Spleen (tissue), 11 donors: ENCODE results near the gene CASQ1. TPM values are rescaled to one million over a fixed set of nuclear protein-coding genes. Genes with fewer than 3 reads are reported as not detected.

Experiments
- DNase-seq: peaks from one replicate; pipeline ENCODE4 v3.0.0-alpha.2; 2020
- H3K27ac ChIP-seq, 8 donors: fragments of 200-600 bp; sonication (generic) in 7 of 8; 1 replicate in 4 of 8; 2 replicates in 4 of 8; pipeline versions ENCODE4 v1.5.0 to v1.8.0; 2016 to 2021; ENCODE audit warnings: inconsistent platforms in 4 of 8, mild to moderate bottlenecking in 4 of 8, moderate library complexity in 1 of 8
- H3K27me3 ChIP-seq, 7 donors: fragments of 200-600 bp; sonication (generic) in 6 of 7; replicated peaks in 1 of 7; 1 replicate in 4 of 7; 2 replicates in 3 of 7; pipeline versions ENCODE4 v1.5.0 to v1.8.0; 2016 to 2021; ENCODE audit warnings: inconsistent platforms in 3 of 7, mild to moderate bottlenecking in 1 of 7
- H3K36me3 ChIP-seq, 6 donors: fragments of 200-600 bp; sonication (generic) in 5 of 6; 1 replicate in 4 of 6; 2 replicates in 2 of 6; pipeline versions ENCODE4 v1.5.0 to v1.8.0; 2016 to 2021; ENCODE audit warnings: inconsistent platforms in 2 of 6
- H3K4me1 ChIP-seq, 6 donors: fragments of 200-600 bp; sonication (generic) in 5 of 6; 1 replicate in 3 of 6; 2 replicates in 3 of 6; pipeline versions ENCODE4 v1.5.0 to v1.8.0; 2016 to 2021; ENCODE audit warnings: inconsistent platforms in 3 of 6
- H3K4me3 ChIP-seq, 8 donors: fragments of 200-600 bp; sonication (generic) in 7 of 8; 1 replicate in 4 of 8; 2 replicates in 4 of 8; pipeline versions ENCODE4 v1.5.0 to v1.8.0; 2016 to 2021; ENCODE audit warnings: inconsistent platforms in 4 of 8, mild to moderate bottlenecking in 4 of 8, moderate library complexity in 2 of 8
- H3K9me3 ChIP-seq, 8 donors: fragments of 200-600 bp; sonication (generic) in 7 of 8; 1 replicate in 4 of 8; 2 replicates in 4 of 8; pipeline versions ENCODE4 v1.5.0 to v1.8.0; 2016 to 2021; ENCODE audit warnings: inconsistent platforms in 4 of 8
- POLR2A ChIP-seq, 3 donors: fragments of 450-650 bp; IDR thresholded peaks; one replicate each; pipeline ENCODE4 v1.5.1; 2017; ENCODE audit warnings: antibody characterized with exemption in 3 of 3, mild to moderate bottlenecking in 1 of 3
- POLR2AphosphoS5 ChIP-seq, 3 donors: sonication (generic); formaldehyde crosslinking; IDR thresholded peaks; one replicate each; pipeline ENCODE4 v1.5.1; 2017; ENCODE audit warnings: antibody characterized with exemption in 3 of 3
- WGBS, 5 donors: extraction: QIAGEN DNeasy Blood & Tissue Kit in 3 of 5; methylation state at CpG; one replicate each; pipeline versions ENCODE4 v1.1.5 to v1.1.7; 2013 to 2018; 5-methylcytosine and 5-hydroxymethylcytosine counted together
- intact Hi-C: fragments of 100-400 bp; cut with DNase I; formaldehyde crosslinking; loops from one replicate; pipeline ENCODE4 v1.15.0; 2023; ENCODE audit warnings: low total_unique reads
- polyA plus RNA-seq, 3 donors: library from polyadenylated mRNA; stranded (reverse); fragments of 200-250 nt; gene quantifications; one replicate each; pipeline ENCODE4 v1.2.1, GENCODE V29; 2013
- total RNA-seq, 7 donors: library from RNA; depleted of rRNA in 3 of 7; stranded (reverse); fragments of >200 nt in 3 of 7; fragmentation: NEBNext Ultra II Directional in 4 of 7; extraction: Animal tissue kit (Norgen Biotek cat#: 25700) in 4 of 7; gene quantifications; one replicate each; pipeline versions ENCODE4 v1.1.0 to v1.2.1, GENCODE V29; 2016 to 2021
- TF ChIP-seq, protein P1 (sequence below), 11 experiments: fragments of 200-600 bp in 7 of 11; fragments of 450-650 bp in 4 of 11; sonication (generic) in 4 of 11; IDR thresholded peaks in 8 of 11; conservative IDR thresholded peaks in 3 of 11; 1 replicate in 7 of 11; 2 replicates in 4 of 11; pipeline versions ENCODE4 v1.4.0 to v1.8.0; 2016 to 2021; ENCODE audit warnings: antibody characterized with exemption in 11 of 11, inconsistent platforms in 4 of 11, mild to moderate bottlenecking in 1 of 11
- donor health status: healthy with polysubstance abuse.
- donor health status: DM: no; HTN: no; CAD: no; lungs with moderate emphysema.
- donor health status: DM: no; HTN: no; CAD: no.
- donor health status: Bipolar disorder and iron deficiency.
- donor health status: healthy.
- donor health status: DM: no; HTN: no; CAD: no.
- donor health status: DM: yes; HTN: yes; CAD: no.

Gene CASQ1
- total and polyA plus RNA-seq, 10 donors = 0.37 to 1.5 (median 0.92) TPM; not detected in 3

DNA sequence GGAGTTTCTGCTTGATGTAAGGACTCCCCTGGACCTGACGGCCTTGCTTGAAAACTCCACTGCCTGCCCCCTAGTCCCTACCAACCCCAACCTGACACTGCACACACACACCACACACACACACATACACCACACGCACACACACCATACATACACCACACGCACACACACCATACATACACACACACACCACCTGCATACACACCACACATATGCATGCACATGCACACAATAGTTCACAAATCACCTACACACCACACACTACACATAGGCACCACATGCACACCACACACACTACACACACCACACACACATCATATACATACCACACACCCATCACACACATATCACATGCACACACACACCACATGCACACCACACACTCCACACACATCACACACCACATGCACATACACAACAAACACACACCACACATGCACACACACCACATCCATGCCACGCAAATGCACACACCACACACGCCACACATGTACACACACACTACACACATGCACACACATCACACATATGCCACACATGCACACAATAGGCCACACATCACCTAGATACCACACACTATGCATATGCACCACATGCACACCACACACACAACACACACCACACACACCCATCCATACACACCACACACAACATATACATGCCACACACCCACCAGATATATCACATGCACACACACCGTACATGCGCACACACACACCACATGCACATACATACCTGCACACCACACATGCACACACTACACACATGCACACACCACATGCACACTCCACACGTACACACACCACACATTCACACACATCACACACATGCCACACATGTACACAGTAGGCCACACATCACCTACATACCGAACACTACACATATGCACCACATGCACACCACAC is 3.7 kb downstream of the CASQ1 start:
- DNase-seq = no peak
- TF ChIP-seq, protein P1, sequence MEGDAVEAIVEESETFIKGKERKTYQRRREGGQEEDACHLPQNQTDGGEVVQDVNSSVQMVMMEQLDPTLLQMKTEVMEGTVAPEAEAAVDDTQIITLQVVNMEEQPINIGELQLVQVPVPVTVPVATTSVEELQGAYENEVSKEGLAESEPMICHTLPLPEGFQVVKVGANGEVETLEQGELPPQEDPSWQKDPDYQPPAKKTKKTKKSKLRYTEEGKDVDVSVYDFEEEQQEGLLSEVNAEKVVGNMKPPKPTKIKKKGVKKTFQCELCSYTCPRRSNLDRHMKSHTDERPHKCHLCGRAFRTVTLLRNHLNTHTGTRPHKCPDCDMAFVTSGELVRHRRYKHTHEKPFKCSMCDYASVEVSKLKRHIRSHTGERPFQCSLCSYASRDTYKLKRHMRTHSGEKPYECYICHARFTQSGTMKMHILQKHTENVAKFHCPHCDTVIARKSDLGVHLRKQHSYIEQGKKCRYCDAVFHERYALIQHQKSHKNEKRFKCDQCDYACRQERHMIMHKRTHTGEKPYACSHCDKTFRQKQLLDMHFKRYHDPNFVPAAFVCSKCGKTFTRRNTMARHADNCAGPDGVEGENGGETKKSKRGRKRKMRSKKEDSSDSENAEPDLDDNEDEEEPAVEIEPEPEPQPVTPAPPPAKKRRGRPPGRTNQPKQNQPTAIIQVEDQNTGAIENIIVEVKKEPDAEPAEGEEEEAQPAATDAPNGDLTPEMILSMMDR (IDR thresholded peaks at IDR 0.05 in 8 of 11, conservative IDR thresholded peaks at IDR 0.05 in 3 of 11) = no peak
- TF ChIP-seq POLR2AphosphoS5 (IDR thresholded peaks at IDR 0.05) = no peak
- no peak for TF ChIP-seq POLR2A (IDR thresholded peaks at IDR 0.05)
- Histone ChIP-seq H3K36me3 (no peaks in the 10 kb centered on the region), H3K27ac (no peak overlapping the region), H3K4me3 (no peak overlapping the region), H3K27me3 (no peaks in the 10 kb centered on the region), H3K4me1 (peaks cover 0 to 21% (median 12%) of the 10 kb centered on the region in 6 donors), H3K9me3 (no peaks in the 10 kb centered on the region)
- WGBS, 5 donors = 83 to 95% (median 88%) methylated on average over 9 of the region's 9 CpGs
- intact Hi-C loops = loop anchor here (5.0 kb wide), 2 partner anchors 98 to 183 kb away; no protein-coding TSS in a partner anchor

DNA sequence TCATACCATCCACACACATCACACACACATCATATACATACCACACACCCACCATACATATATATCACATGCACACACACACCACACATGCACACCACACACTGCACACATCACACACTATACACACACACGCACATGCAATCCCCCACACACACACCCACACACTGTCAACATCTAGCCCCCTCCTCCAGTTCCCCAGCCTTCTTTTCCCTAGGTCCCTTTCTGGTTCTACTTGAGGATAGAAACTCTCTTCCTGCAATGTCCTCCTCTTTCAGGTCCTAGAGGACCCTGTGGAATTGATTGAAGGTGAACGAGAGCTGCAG is 4.3 kb downstream of the CASQ1 start:
- no peaks in the 10 kb centered on the region for H3K36me3 ChIP-seq

DNA sequence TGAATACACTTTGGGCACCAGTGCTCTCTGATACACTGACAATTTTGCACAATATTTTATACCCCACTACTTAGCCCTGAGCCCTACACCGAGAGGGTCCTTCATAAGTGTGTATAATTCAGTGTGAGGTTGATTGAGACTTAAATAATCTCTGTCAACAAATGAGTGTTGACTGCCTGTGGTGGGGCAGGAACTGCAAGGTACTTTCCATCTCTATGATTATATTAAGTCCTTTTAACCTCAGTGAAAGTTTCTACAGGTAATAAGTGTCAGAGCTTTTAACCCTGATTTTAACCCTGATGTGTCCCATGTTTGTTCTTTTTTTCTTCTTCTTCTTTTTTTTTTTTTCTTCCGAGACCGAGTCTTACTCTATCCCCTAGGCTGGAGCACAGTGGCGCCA is 5.8 kb downstream of the CASQ1 start:
- intact Hi-C loops = no loop called here
- Histone ChIP-seq H3K9me3 (no peaks in the 10 kb centered on the region), H3K27me3 (no peaks in the 10 kb centered on the region), H3K27ac (no peak overlapping the region), H3K36me3 (no peaks in the 10 kb centered on the region), H3K4me1 (peaks cover 0 to 12% (median 9%) of the 10 kb centered on the region in 6 donors), H3K4me3 (no peak overlapping the region)
- DNase-seq = no peak
- TF ChIP-seq POLR2AphosphoS5 (IDR thresholded peaks at IDR 0.05) (no peak), POLR2A (IDR thresholded peaks at IDR 0.05) (no peak)
- TF ChIP-seq, protein P1 (IDR thresholded peaks at IDR 0.05 in 8 of 11, conservative IDR thresholded peaks at IDR 0.05 in 3 of 11) = no peak
- 81 to 92% (median 85%) methylated on average over 4 of the region's 4 CpGs for WGBS, 5 donors

More for the DNA sequence above, 4.3 kb downstream of the CASQ1 start:
- intact Hi-C loops = loop anchor here (5.0 kb wide), 2 partner anchors 98 to 183 kb away; no protein-coding TSS in a partner anchor
- 74 to 93% (median 84%) methylated on average over 2 of the region's 2 CpGs for WGBS, 5 donors
- Histone ChIP-seq H3K4me3 (no peak overlapping the region), H3K9me3 (no peaks in the 10 kb centered on the region), H3K27ac (no peak overlapping the region), H3K27me3 (no peaks in the 10 kb centered on the region), H3K4me1 (peaks cover 0 to 17% (median 12%) of the 10 kb centered on the region in 6 donors)
- TF ChIP-seq, protein P1 (IDR thresholded peaks at IDR 0.05 in 8 of 11, conservative IDR thresholded peaks at IDR 0.05 in 3 of 11) = no peak
- no peak for TF ChIP-seq POLR2A (IDR thresholded peaks at IDR 0.05)
- DNase-seq = no peak

DNA sequence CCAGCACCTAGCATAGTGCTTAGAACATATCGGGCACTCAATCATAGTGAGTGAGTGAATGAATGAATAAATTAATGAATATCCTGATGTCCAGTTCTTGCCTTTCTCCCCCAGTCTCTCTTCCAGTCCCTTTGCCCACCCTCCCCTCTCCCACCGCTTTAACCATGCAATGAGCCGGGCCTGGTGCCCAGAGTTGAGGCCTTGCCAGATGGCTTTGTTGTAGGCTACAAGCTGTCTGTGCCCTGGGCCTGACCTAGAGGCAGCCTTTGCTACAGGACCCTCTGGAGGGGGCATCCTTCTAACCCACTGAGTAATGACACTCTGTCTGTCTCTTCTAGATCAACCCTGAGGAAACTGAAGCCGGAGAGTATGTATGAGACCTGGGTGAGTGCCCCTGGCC is 6.9 kb downstream of the CASQ1 start:
- H3K36me3 ChIP-seq = no peaks in the 10 kb centered on the region
- H3K27ac ChIP-seq = no peak overlapping the region
- peaks cover 0 to 12% (median 9%) of the 10 kb centered on the region in 6 donors for H3K4me1 ChIP-seq
- H3K9me3 ChIP-seq = no peaks in the 10 kb centered on the region
- H3K4me3 ChIP-seq = no peak overlapping the region
- TF ChIP-seq, protein P1 (IDR thresholded peaks at IDR 0.05 in 8 of 11, conservative IDR thresholded peaks at IDR 0.05 in 3 of 11) = no peak
- TF ChIP-seq POLR2AphosphoS5 (IDR thresholded peaks at IDR 0.05) (no peak), POLR2A (IDR thresholded peaks at IDR 0.05) (no peak)
- H3K27me3 ChIP-seq = no peaks in the 10 kb centered on the region
- 95 to 98% (median 97%) methylated on average over 4 of the region's 4 CpGs for WGBS, 5 donors
- DNase-seq = no peak
- intact Hi-C loops = no loop called here
